Activated CD8-positive, alpha-beta memory T cell treated with anti-CD3 and anti-CD28 coated beads for 4 hours (primary cell): Measurements from ENCODE around the gene TMOD1.
"Not testable (repeated sequence)": the region's sequence is repeated elsewhere in the genome, so short reads cannot be mapped to it uniquely, and the experiment has no call there.

ENCODE experiments used
- DNase-seq, 2 donors: peaks; one replicate each; pipeline ENCODE4 v3.0.0-alpha.2; 2020; ENCODE audit warnings: low read depth in 2 of 2

The TMOD1 gene

GRCh38 chr9:97567894-97568202 is 66.4 kb downstream of the TMOD1 start:
- no peak for DNase-seq

GRCh38 chr9:97568461-97569275 is 67.2 kb downstream of the TMOD1 start:
- DNase-seq = no peak

- DNase-seq = no peak
These were observed 69.4 kb downstream of the TMOD1 start for GRCh38 chr9:97570899-97571298.

GRCh38 chr9:97571664-97572063 is 70.2 kb downstream of the TMOD1 start:
- DNase-seq = no peak

GRCh38 chr9:97572196-97572891 is 70.9 kb downstream of the TMOD1 start:
- DNase-seq = no peak

- DNase-seq = no peak
These were observed 71.5 kb downstream of the TMOD1 start for GRCh38 chr9:97572892-97573365.

GRCh38 chr9:97573482-97574073 is 72.1 kb downstream of the TMOD1 start:
- no peak for DNase-seq

GRCh38 chr9:97574101-97574571 is 72.7 kb downstream of the TMOD1 start:
- not testable (repeated sequence) for DNase-seq

- DNase-seq = not testable (repeated sequence)
These were observed 73.6 kb downstream of the TMOD1 start for GRCh38 chr9:97574921-97575672.

GRCh38 chr9:97575673-97576200 is 74.3 kb downstream of the TMOD1 start:
- no peak for DNase-seq

GRCh38 chr9:97577051-97577450 is 75.6 kb downstream of the TMOD1 start:
- no peak for DNase-seq

GRCh38 chr9:97578846-97579245 is 77.4 kb downstream of the TMOD1 start:
- DNase-seq = no peak

- DNase-seq = no peak
These were observed 78.4 kb downstream of the TMOD1 start for GRCh38 chr9:97579914-97580313.

GRCh38 chr9:97581590-97581989 is 80.1 kb downstream of the TMOD1 start:
- not testable (repeated sequence) for DNase-seq

GRCh38 chr9:97584778-97585177 is 83.3 kb downstream of the TMOD1 start:
- not testable (repeated sequence) for DNase-seq

- DNase-seq = not testable (repeated sequence)
These were observed 85.4 kb downstream of the TMOD1 start for GRCh38 chr9:97586909-97587308.

- no peak for DNase-seq
These were observed 90.1 kb downstream of the TMOD1 start for GRCh38 chr9:97591535-97591934.

- no peak for DNase-seq
These were observed 90.7 kb downstream of the TMOD1 start for GRCh38 chr9:97592126-97592525.

GRCh38 chr9:97593960-97594359 is 92.5 kb downstream of the TMOD1 start:
- DNase-seq = no peak

- no peak for DNase-seq
These were observed 93.0 kb downstream of the TMOD1 start for GRCh38 chr9:97594381-97594921.

- DNase-seq = no peak
These were observed 95.4 kb downstream of the TMOD1 start for GRCh38 chr9:97596906-97597305.
